Panc1 (cell line): Measurements from ENCODE around the gene SLC2A6.

Source experiments
- CTCF ChIP-seq: fragments of 450-650 bp; IDR thresholded peaks from 2 replicates; pipeline ENCODE4 v1.5.1; 2017; ENCODE audit warnings: mild to moderate bottlenecking
- POLR2AphosphoS5 ChIP-seq: IDR thresholded peaks from 2 replicates; pipeline ENCODE4 v1.6.1; 2012; ENCODE audit warnings: mild to moderate bottlenecking, low read depth, low read length, moderate library complexity

- TF ChIP-seq CTCF, result no peak
- TF ChIP-seq POLR2AphosphoS5, result no peak
Measured at GRCh38 chr9:133425049-133425632, 53.8 kb downstream of the SLC2A6 start.
